CD4-positive, alpha-beta T cell treated with Interleukin-15 for 1 hour (primary cell): ENCODE data around the gene IL16.
A peak's percentile ranks its signal among the peaks of the same experiment; 100 is the strongest.

Experiments used
- DNase-seq: peaks from one replicate; pipeline ENCODE4 v3.0.0-alpha.2; 2020

IL16 gene

DNA sequence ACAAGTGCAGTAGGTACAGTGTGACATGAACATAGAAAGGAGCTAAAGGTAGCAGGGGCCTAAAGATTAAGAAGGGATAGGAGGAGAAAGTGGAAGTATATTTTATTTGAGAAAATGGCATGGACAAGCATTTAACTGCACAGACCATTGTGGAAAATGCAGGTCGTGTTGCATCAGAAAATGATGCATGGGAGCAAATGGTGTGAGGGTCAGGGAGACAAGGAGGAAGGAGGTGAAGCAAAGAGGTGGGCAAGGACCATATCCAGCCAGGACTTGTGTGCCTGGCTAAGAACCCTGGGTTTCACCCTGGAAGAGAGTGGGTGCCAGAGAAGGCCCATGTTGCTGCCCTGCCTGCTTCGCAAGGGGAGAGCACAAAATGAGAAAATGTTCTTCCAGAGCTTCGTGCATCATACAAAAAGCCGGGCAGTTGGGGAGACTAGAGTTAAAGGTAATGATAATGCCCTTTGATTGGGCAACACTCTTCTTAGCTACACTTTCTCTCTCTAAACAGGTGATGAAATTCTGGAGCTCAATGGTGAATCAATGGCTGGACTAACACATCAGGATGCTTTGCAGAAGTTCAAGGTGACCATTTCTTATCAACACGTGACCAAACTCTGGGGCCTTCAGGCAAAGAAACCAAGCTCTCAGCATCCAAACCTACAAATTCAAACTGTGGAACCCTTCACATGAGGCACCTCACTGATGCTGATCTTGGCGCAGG is 81.8 kb downstream of the IL16 start:
- no peak for DNase-seq

DNA sequence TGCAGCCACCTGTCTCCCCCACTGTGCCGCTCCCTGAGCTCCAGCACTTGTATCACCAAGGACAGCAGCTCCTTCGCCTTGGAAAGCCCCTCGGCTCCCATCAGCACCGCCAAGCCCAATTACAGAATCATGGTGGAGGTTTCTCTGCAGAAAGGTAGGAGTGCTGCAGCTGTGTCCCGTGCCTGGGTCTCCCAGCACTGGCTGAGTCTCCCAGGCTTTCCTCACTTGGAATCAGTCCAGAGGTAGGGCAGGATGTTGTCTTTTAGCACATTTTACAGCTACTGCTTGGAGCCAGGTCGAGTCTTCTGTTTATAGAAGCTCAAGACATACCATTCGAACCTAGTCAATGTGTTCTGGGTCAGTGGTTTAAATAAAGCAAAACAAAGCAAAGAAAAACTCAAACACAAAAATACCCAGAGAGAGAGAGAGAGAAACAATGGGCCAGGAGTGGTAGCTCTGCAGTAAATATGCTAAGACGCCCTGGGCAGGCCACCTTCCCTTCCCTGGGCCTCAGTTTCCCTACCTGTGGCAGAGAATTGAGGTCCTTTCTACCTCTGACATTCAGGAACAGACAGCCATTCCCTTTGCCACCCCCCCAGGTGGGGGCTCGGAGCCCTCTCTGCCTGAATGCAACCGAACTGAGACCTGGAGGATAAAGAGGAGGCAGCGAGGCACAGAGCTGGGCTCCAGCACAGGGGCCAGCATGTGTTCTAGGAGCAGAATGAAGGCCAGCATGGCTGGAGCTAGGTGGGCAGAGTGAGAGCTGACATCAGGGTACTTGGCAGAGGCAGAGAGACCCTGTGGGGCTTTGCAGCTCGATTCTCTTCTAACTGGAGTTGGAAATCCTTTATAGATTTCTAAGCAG is 83.2 kb downstream of the IL16 start:
- DNase-seq = no peak

DNA sequence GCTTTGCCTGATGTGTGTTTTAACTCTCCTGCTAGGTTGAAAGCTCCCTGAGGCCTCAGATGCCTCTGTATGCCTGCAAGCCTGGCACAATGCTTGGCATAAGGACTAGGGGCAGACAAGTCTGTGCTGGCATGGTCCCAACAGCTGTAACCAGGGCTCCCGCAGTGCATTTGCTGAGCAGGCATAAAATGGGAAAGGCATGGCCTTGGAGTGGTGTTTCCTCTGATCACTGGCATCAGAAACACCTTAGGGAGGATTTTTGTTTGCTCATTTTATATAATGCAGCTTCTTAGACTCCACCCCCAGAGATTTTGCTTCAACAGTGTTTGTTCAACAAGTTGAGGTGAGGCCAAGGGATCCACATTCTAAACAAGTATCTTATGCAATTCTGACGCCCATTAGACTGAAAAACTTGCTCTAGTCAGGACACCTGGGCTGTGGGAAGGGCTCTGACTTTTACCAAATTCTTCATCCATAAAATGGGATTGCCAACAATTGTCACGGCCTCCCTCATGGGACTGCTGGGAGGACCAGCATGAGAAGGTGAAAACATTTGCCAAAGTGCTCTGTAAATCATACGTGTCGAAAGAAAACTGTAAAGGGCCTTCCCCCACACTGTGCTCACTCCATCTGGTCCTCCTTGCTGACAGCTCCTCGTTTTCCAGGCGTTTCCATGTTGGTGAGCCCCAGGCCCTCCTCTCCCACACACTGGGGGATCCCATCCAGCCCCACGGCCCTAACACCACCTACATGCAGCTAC is 84.2 kb downstream of the IL16 start:
- DNase-seq = no peak

DNA sequence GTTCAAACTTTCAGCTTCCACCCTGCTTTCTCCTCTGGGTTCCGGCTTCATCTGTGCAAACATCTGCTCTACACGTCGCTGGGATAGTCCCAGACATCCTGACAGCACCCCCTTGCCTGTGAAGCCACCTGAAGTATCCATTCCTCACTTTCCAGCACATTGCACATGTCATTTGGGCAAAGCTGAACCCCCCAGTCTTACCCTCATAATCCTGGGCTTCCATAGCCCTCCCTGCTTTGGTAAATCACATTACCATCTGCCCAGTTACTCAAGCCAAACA is 84.7 kb downstream of the IL16 start:
- DNase-seq = no peak

DNA sequence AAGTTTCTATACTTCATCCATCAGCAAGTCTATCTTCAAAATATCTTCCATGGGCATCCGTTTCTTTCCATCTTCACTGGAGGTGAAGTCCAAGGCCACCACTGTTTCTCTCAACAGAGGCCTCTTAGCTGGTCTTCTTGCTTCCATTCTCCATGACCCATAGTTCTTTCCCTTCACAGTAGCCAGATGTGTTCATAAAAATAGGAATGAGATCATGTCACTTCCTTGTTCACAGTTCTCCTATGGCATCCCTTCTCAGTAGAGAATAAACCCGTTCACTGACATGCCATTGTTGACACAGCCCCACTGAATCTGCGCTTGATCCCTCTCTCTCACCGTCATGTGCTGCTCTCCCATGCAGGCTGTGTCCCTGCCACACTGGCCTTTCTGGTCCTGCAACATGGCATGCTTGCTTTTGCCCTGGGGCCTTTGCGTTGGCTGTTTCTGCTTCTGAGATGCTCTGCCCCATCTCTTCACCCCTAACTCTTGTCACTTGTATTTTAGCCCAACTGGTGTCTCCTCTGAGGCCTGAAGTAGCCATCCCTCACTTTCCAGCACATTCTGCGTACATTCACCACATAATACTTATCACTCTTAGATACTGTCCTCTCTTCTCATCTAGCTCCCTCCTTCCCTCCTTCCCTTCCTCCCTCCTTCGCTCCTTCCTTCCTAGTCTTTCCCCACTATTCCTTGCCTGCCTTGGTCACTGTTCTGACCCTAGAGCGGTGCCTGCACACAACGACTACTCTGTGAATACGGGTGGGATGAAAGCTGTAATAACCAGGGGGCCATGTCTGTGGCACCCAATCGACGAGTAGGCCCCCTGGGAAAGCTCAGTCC is 85.3 kb downstream of the IL16 start:
- DNase-seq = no peak

DNA sequence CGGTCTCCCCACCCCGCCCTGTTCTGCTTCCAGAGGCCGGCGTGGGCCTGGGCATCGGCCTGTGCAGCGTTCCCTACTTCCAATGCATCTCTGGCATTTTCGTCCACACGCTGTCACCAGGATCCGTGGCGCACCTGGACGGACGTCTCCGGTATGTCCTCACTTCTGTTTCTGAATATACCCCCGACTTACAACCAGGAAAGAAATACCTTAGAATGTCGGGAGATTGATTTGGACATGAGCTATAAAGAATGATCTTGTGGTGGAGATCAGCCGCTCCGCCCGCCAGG is 85.9 kb downstream of the IL16 start:
- DNase-seq = no peak

DNA sequence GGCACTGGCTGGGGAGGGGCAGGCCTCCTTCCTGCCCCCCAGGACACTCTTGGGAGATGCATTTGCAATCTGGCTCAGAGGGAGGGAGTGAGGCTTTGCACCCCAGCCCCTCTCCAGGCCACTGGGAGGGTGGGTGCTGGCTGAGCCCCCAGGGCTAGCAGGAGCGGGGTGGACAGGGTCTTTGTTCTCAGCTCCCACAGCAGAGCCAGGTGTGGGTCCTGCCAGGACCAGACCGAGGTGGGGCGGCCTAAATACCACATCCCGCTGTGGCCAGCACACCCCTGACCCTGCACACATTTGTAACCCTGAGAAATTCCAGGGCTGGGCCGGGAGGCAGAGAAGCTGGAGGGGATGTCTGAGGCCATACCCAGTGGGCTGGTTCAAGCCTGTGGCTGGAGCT is 86.2 kb downstream of the IL16 start:
- no peak for DNase-seq

DNA sequence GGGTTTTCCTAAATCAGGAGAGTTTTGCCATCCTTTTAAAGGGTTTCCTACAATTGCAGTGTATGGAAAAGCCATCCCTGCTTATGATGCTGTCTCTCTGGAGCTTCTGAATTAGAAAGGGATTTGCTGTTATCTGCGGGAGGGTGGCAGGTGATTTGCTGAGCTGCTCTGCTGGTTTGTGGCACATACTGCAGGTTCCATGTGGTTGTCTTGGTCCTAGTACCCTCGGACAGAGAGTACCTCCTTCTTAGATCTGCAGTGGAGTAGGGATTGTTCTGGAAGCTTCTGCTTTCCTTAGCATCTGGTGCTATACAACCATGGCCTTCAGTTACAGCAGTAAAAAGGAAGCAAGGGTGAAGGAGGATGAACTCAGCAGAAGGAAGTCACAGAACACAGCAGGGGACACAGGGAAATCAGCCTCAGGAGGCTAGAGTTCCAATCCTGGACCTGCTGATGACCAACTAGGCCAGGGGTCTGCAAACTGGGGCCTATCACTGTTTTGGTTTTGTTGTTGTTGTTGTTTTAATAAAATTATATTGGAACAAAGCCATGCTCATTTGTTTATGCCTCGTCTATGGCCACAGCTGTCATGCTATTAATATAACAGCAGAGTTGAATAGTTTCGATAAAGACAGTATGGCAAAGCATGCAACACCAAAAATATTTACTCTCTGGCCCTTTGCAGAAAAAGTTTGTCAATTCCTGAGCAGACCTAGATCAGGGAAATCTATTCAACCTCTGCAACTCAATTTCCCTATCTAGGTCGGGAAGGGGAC is 87.8 kb downstream of the IL16 start:
- DNase-seq = no peak

DNA sequence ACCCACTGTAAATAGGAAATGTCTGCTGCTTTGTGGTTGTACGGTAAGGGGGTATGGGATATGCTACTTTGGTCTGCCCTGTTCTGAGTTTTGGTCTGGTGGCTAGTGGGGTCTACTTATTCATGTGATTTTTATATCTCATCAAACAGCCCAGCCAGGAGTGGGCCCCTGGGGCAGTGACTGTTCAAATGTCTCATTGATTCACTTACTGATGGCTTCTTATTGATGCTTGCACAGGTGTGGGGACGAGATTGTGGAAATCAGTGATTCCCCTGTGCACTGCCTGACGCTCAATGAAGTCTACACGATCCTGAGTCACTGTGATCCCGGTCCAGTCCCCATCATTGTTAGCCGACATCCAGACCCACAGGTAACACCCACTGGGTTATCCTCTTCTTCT is 88.8 kb downstream of the IL16 start:
- DNase-seq = no peak

DNA sequence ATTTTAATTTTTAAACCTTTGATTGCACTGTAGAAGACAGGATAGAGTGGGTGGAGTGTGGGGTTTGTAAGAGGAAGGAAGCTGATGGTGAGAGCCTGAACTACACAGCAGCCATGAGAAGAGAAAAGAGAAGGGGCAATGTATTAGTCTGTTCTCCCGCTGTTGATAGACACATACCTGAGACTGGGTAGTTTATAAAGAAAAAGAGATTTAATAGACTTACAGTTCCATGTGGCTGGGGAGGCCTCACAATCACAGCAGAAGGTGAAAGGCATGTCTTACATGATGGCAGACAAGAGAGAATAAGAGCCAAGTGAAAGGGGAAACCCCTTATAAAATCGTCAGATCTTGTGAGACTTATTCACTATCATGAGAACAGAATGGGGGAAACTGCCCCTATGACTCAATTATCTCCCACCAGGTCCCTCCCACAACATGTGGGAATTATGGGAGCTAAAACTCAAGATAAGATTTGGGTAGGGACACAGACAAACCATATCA is 90.0 kb downstream of the IL16 start:
- DNase-seq = peak; percentile 33

DNA sequence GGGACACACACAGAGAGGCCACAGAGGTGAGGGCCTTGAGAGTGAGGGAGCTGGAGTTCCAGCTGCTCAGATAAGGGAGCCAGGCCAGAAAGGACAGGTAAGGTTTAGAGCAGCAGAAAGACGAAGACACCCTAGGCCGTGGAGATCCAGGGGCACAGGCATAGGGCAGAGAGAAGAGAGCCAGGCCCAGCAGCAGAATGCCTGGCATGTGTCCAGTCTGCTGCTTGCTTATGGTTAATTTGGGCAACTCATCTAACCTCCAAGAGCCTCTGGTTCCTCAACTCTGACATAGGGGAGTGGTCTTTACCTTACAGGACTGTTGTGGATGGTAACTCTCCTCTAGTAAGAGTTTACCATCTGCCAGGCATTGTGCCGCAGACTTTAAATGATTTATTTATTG is 91.4 kb downstream of the IL16 start:
- DNase-seq = no peak

DNA sequence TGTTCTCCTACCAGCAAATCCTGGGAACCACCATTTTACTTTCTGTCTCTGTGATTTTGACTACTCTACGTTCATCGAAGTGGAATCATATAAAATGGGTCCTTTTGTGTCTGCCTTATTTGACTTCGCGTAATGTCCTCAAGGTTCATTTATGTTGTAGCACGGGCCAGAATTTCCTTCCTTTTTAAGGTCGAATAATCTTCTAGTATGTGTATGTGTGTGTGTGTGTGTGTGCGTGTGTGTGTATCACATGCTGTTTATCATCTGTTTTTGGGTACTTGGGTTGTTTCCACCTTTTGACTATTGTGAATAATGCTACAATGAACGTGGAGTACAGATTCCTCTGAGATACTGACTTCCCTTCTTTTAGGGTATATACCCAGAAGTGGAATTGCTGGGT is 91.9 kb downstream of the IL16 start:
- DNase-seq = no peak

DNA sequence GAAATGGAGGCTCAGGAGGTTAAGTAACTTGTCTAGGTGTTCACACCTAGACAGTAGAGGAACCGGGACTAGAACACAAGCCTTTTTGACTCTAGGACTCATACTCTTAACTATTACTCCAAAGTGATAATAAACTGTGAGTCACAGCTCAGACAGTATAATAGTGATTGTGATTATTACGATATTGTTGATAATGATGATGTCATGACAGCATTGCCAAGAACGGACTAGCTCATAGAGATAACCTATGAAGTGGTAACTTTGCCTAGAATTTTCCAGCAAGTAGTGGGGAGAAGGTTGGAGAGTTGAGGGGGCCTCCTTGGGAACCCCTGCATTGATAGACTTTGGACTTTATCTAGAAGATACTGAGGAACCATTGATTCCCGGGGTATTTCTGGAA is 93.2 kb downstream of the IL16 start:
- DNase-seq = no peak

DNA sequence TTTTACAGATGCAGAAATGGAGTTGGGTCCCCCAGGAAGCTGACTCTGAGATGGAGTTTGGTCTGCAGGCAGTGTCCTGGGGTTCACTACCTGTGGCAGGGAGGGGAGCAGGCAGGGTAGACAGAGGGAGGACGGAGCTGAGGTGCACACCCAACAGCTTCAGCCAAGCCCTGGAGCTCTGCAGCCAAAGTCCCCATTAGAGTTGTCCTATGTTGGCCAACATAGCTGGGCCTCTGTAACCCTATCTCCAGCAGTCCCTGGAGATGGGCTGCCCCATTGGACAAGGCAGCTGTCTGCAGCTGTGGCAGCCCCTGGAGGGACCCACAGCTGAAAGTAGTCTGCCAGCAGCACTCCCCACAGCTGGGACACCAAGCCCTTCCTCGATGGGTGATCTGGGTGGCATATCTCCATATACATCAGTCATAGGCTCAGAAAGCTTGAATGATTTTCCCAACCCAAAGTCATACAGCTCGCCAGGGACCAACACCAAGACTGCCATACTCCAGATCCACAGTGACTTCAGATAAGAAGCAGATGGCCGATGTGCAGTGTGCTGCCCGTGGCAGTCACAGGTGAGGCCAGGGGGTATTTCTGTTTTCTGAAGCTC is 95.3 kb downstream of the IL16 start:
- no peak for DNase-seq

DNA sequence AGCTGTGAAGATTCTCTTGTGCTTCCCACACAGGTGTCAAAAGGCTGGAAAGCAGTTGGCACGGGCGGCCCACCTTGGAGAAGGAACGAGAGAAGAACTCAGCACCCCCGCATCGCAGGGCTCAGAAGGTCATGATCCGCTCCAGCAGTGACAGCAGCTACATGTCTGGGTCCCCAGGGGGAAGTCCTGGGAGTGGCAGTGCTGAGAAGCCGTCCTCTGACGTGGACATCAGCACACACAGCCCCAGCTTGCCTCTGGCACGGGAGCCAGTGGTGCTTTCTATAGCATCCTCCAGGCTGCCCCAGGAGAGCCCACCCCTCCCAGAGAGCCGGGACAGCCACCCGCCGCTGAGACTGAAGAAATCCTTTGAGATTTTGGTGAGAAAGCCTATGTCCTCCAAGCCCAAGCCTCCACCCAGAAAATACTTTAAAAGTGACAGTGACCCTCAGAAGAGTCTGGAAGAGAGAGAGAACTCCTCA is 95.9 kb downstream of the IL16 start:
- peak; percentile 88 for DNase-seq

DNA sequence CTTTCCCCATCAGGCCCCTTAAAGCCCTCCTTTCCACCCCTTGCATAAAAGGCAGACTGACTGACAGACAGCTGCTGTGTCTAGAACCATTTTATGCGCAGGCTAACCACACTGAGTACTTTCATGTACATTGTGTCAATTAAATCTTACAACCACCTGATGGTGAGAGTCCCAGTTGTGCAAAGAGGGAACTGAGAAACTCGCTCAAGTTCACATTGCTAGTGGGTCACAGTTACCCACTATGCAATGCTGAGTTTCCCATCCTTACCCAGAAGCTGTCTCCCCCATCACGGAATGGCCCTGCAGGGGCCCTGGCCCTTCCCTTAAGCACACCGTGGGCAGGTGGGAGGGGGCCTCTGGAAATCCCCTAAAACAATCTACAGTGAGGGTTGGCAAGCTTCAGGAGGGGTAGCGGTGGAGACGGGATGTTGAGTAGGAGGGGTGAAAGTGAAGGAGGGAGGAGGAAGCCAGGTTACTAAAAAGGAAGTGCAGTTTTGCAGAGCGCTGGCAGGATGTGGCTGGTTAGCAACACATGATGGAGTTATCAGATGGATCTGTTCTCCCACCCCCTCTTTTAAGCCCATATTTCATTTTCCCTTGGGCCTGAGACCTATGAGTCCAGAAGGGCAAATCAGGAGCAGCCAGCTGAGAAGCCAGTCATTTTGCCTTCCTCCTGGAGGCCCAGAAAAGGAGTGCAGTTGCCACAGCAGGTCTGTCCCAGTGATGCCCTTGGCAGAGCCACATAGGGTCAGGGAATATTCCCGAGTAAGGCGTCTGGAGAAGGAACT is 97.2 kb downstream of the IL16 start:
- peak; percentile 86 for DNase-seq

DNA sequence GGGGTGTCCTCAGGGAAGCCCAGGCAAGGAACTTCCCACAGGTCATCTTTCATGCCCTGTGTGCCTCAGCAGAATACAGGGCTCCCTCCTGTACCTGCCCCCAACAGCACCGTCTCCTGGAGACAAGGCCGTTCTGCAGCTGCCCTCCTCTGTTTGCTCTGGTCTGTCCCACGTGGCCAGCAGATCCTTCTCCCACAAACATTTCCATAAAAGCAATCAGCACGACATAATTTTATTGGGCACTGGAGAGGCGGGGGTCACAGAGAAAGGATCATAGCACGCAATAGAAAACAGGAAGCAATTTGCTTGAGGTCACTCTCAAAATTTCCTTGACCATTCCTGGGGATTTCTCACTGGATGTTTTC is 97.8 kb downstream of the IL16 start:
- DNase-seq = peak; percentile 41

DNA sequence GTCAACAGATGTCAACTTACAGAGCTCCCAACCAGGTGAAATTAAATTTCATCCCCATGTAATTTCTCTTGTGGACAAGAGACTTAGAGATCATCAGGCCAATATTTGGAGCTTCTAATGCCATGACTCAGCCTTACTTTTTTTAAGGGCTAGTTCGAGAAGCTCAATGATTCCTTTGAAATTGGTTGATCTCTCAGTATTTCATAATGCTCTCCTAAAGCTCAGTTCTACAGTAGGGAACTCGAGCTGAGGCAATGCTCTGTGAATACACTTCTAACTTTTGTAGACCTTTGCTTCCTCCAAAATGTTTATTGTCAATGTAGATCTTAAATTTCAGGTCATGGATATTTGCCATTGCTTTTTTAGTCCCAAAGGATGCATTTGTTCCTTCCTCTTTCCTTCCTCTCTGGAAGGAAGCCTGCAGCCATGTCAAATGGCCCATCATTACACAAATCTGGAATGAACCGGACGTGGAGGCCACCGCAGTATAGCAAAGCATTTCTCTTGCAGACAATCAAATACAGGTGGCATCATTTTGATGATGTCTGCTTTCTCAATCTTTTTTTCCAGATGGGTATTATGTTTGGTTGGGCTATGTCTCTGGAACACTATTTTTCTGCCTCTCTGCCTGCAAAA is 98.9 kb downstream of the IL16 start:
- DNase-seq = no peak

DNA sequence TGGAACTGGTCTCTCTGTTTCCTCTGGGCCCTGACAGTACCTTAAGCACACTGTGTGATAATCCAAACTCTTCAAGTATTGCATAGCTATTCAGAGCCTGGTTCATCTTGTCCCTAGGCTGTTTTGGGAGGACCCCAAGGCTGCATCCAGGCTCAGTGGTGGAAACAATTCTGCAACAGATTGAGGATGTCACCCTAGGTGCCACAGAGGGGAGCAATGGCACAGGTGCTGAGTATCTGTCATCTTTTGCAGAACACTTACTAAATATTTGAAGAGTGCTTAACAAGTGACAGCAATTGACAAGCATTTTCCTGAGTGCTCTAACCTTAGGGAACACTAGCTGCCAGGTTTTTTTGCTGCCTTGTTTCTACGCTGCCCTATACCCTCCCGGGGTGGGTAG is 99.5 kb downstream of the IL16 start:
- no peak for DNase-seq

DNA sequence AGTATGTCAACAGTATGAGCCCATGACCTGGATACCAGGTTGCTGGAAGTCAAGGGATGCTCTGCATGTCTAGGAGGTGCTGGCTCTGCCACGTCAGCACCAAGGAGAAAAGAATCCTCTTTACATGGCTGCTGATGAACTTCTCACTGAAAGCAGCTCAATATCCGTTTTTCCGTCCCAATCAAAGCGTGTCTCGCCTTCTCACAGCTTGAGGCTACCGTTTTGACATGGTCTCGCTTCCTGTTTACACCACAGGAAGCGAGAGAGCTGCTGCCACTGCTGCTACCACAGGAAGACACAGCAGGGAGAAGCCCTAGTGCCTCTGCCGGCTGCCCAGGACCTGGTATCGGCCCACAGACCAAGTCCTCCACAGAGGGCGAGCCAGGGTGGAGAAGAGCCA is 100.0 kb downstream of the IL16 start:
- peak; percentile 84 for DNase-seq
